Left forelimb (tissue), 1 donor: ENCODE data around the gene PNMA8C.
A peak's percentile ranks its signal among the peaks of the same experiment; 100 is the strongest.
"Not testable (repeated sequence)": the region's sequence is repeated elsewhere in the genome, so short reads cannot be mapped to it uniquely, and the experiment has no call there.

Experiments used
- DNase-seq: peaks from one replicate; pipeline ENCODE4 v3.0.0-alpha.2; 2018; ENCODE audit warnings: low spot score

PNMA8C gene

DNA sequence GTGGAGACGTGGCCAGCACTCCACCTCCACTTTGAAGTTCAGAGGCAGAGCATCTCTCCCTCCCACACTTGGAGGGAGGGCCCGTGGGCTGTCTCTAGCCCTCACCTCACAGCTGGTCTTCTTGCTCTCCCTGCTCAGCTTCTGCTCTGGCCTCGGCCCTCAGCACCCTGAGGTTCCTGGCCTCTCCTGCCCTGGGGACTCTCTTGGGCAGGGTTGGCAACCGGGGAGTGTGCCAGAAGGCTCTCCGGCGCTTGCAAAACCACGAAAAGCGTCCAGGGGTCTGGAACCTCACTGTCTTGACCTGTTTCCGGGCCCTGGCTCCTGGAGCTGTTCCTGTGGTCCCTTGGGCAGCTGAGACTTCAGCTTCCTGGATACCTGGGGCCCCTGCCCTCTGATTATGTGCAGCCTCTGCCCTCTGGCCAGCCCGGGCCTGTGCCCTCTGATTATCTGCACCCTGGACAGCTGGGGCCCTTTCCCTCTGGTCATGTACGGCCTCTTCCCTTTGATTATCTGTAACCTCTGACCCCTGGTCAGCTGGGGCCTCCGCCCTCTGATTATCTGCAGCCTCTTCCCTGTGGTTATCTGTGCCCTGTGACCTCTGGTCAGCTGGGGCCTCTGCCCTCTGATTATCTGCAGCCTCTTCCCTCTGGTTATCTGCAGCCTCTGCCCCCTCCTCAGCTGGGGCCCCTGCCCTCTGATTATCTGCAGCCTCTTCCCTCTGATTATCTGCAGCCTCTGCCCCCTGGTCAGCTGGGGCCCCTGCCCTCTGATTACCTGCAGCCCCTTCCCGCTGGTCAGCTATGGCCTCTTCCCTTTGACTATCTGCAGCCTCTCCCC, 17.4 kb downstream of the PNMA8C start:
- DNase-seq, result no peak

DNA sequence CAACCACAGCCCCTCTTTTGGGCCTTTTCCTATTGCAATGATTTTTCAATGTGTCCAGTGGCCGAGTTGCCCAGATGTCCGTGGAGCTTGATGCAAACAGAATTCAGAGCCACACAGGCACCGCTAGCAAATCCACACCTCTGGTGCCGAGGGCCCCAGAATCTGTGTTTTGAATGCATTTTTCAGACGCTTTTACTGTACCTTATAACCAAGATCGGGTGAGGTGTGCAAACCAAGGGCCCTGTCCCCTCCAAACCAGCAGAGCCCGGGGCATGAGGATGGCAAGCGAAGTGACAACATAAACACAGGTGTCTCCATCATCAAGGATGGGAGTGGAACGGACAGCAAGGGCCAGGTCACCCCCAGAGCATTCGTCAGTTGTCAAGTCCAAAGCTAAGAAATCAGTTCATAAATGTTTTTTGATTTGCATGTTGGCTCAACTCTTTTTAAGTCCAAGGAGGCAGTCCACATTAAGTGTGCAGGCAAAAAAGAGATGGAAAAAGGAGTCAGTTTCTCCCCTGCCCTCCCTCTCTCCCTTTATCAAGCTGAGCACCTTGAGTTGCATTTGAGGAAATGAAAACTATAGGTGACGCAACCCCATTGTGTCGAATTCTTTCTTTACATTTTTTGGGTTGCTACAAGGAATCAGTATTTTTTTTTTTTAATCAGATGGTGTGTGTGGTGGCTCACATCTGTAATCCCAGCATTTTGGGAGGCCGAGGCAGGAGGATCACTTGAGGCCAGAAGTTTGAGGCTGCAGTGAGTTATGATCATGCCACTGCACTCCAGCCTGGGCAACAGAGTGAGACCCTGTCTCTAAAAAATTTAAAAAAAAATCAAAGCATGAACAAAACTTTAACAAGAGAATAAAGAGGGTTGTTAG, 18.3 kb downstream of the PNMA8C start:
- no peak for DNase-seq

GRCh38 chr19:46409191-46409590, 19.5 kb downstream of the PNMA8C start:
- no peak for DNase-seq

- DNase-seq, result no peak
These were observed 20.1 kb downstream of the PNMA8C start for GRCh38 chr19:46408664-46409039.

- no peak for DNase-seq
These were observed 20.7 kb downstream of the PNMA8C start for GRCh38 chr19:46407856-46408663.

DNA sequence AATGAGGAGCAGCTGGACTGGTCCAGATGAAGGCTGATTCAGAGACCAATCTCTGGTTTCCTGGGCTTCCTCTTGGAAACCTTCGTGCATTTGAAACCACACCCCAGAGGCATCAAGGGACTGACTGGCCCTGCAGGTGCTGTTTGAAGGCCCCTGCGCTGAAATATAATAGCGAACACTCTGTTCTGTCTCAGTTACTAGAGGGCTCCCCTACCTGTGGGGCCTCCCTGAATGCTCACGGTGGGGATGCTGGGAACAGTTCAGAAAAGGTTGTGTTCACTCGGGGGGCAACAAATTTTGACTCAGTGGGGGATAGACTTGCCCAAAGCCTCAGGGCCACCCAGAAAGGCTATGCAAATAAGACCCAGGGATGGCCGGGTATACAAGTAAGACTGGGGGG, 21.8 kb downstream of the PNMA8C start:
- no peak for DNase-seq

DNA sequence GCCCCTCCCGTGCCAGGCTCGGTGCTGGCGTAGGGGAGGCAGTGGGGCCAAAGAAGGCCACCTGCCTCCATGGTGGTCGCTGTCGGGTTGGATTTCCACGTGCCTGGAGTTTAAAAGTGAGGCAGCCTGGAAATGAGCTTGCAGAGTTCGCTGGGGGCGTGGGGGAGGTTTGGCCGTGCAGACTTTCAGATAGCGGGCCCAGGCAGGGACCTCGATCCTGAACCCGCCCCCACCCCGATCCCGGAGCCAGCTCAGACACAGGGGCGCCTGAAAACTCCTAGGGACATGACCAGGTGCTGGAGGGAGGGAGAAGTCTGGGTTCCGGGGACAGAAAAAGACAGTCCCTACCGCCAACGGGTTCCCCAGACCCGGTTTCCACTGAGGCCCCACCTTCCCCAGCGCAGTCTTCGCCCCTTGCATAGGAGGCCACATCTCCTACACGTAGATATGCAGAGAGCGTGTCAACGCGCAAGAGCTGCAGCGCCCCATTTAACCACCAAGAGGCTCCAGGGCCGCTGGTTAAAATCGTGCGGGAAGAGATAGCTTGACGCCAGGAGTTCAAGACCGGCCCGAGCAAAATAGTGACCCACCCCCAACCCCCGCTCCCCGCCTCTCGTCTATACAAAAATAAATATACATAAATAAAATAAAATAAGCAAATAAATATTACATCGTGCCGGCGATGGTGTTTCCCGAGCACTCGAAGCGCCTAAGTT, 23.8 kb downstream of the PNMA8C start:
- peak; percentile 83 for DNase-seq

DNA sequence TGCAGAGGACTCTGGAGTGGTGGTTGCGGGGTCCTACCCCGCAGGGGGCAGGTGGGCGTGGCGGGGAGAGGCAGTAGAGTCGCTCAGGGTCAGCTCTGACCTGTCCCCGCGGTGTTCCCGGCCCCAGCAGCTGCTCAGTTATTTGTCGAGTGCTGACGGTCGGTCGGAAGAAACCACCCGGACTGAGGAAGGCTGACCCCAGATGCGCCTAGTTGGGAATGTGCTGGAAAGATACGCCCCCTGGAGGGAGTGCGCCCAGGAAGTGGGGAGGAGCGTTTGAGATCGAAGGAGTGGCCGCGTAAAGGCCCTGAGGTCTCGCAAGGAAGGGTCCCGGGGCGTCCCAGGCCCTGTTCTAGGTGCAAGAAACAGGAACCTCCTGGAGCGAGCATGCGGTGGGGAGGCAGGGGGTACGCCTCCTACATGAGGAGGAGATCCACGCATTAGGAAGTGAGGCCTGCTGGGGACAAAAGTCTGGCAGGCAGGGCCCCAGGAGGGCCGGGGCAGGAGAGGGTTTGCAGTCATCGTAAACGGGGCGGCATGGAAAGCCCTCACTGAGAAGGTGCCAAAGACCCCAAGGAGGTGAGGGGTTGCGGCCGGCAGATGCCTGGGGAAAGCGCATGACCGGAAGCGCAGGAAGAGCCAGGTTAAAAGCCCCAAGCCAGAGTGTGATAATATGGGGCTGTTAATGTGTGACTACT, 24.5 kb downstream of the PNMA8C start:
- no peak for DNase-seq

GRCh38 chr19:46402725-46403124, 26.0 kb downstream of the PNMA8C start:
- no peak for DNase-seq

DNA sequence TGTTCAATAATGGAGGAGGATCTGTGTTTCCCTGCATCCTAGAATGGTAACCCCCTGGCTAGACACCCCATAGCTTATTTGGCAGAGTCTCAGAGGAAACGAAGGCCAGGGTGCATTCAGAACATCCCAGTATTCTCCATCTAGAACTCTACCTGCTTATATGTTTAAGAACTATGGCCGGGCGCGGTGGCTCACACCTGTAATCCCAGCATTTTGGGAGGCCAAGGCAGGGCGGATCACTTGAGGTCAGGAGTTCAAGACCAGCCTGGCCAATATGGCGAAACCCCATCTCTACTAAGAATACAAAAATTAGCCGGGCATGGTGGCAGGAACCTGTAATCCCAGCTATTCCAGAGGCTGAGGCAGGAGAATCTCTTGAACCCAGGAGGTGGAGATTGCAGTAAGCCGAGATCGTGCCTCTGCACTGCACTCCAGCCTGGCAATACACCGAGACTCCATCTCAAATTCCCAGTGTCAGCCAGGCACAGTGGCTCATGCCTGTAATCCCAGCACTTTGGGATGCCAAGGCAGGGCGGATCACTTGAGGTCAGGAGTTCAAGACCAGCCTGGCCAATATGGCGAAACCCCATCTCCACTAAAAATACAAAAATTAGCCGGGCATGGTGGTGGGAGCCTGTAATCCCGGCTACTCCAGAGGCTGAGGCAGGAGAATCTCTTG, 30.8 kb downstream of the PNMA8C start:
- not testable (repeated sequence) for DNase-seq

GRCh38 chr19:46394402-46394797, 34.3 kb downstream of the PNMA8C start:
- DNase-seq, result no peak

- peak; percentile 63 for DNase-seq
These were observed 35.0 kb downstream of the PNMA8C start for GRCh38 chr19:46393456-46394401.

GRCh38 chr19:46392837-46393236, 35.9 kb downstream of the PNMA8C start:
- no peak for DNase-seq

GRCh38 chr19:46392252-46392801, 36.4 kb downstream of the PNMA8C start:
- peak; percentile 67 for DNase-seq

DNA sequence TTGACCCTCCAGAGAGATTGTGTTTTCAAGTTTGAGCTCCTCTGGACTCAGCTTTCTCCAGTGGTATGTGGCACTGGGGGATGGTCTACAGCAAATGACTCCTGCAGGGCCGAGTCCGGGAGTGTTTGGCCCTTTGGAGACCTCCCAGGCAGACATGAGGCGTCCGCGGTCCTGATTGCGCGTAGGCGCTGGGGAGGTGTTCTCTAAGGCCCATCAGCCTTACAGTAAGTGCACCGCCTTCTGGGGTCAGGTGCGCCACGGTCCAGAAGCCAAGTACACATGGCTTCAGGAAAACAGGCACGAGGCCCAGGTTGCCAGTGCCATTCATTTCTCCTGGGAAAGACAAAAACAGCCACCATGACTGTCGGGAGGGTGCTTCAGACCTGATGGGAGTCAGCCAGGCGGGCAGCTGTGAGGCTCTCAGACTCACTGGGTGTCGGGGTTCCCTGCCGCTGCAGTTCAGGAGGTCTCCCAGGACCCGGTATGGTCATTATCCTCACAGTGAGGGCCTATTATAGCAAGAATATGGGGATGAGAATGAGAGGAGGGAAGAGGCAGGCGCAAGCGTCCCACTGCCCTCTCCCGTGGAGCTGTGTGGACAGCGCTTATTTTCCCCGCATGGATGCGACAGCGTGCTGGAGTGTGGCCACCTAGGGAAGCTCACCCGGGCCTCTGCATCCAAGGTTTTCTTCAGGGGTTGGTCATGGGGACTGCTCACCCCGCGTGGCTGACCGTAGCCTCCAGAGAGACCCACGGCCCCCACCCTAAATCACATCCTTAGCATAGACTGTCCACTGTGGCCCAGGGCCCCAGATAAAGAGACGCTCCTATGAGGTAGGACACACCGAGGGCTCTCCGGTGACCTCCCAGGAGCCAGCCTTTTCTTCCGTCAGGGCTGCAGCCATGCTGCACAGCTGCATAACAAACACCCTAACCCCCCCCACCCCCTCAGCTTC, 37.2 kb downstream of the PNMA8C start:
- DNase-seq, result no peak

DNA sequence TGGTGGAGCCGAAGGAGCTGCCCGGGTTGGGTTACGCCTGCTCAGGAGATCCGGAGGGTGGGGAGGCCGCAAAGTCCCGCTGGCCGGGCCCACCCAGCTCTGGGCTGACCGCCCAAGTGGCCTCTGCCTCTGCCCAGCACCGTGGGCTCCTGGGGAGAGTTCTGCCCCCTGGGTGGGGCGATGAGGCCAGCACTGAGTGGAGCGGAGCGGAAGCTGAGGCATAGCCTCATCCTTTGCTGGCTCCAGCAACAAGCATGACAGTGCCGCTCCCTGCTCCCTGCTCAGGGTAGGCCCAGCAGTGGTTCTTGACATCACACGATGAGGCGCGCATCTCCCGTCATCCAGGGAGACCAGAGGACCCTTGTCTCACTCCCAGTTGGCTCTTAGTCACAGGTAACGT, 37.9 kb downstream of the PNMA8C start:
- DNase-seq, result no peak

DNA sequence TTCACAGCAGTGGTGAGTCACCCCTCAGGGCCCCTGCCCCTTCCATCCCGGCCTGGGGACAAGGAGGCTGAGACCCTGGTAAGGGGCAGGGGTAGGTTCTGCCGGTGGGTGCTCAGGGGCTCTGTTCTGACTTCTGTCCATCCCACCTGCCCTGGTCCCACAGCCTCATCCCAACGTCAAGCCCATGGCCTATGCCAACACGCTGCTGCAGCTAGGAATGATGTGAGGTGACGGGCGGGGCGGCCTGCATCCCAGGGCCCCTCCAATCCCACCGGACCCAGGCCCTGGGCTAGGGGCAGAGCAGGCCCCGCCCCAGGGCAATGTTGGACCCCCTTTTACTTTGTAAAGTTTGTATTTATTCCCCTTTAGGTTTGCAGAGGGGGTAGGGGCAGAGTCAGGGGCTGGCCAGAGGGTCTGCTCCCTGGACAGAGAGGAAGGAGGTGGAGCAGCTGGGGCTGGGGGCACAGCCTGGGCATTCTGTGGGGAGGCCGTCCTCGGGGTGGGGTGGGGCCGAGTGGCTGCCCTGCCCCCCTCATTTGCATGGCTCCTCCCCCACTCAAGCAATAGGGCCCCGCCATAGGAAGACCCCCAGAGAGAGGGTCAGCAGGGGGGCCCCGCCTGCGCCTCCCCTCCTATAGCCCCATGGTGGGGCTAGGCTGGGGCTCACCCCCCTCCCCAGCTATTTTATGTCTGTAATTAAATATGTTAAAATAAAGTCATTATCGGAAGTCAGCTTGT, 38.4 kb downstream of the PNMA8C start:
- DNase-seq, result no peak
